Measurements from ENCODE around the gene AHR. TPM values are rescaled to one million over a fixed set of nuclear protein-coding genes. Genes with fewer than 3 reads are reported as not detected.
A peak's percentile ranks its signal among the peaks of the same experiment; 100 is the strongest.

The AHR gene
- polyA plus RNA-seq, 1 donor (not counting 4 experiments of a cell fraction or from before 2014, with no cell fraction given), result 19.4 TPM

- H3K79me2 ChIP-seq (ENCODE audit: control insufficient read depth, insufficient read depth, low read length), result peaks cover 39% of the 10 kb centered on the region
- DNase-seq (ENCODE audit: low read depth, low spot score) (no peak), FAIRE-seq (peak; percentile 9)
- dilution Hi-C loops (cut with MboI; ENCODE audit: extremely low pct_ligation_motif_present, low sequenced_read_pairs), result no loop called here
- no peak overlapping the region for H3K4me2 ChIP-seq (ENCODE audit: control insufficient read depth, extremely low read depth, insufficient read depth, low read depth, low read length)
- no peaks in the 10 kb centered on the region for H3K9me3 ChIP-seq (ENCODE audit: control insufficient read depth, low read depth, low read length)
- TF ChIP-seq, protein P1, sequence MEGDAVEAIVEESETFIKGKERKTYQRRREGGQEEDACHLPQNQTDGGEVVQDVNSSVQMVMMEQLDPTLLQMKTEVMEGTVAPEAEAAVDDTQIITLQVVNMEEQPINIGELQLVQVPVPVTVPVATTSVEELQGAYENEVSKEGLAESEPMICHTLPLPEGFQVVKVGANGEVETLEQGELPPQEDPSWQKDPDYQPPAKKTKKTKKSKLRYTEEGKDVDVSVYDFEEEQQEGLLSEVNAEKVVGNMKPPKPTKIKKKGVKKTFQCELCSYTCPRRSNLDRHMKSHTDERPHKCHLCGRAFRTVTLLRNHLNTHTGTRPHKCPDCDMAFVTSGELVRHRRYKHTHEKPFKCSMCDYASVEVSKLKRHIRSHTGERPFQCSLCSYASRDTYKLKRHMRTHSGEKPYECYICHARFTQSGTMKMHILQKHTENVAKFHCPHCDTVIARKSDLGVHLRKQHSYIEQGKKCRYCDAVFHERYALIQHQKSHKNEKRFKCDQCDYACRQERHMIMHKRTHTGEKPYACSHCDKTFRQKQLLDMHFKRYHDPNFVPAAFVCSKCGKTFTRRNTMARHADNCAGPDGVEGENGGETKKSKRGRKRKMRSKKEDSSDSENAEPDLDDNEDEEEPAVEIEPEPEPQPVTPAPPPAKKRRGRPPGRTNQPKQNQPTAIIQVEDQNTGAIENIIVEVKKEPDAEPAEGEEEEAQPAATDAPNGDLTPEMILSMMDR (optimal IDR thresholded peaks at IDR 0.05 in 1 of 3, IDR thresholded peaks at IDR 0.05 in 1 of 3, conservative IDR thresholded peaks at IDR 0.05 in 1 of 3; ENCODE audit: extremely low read depth in 1 of 3, insufficient read depth in 2 of 3, low read length in 3 of 3), result no peak
- TF ChIP-seq EZH2 (IDR thresholded peaks at IDR 0.05; ENCODE audit: low read length), result no peak
- H2AFZ ChIP-seq (ENCODE audit: control insufficient read depth, low read length), result no peak overlapping the region
- no peaks in the 10 kb centered on the region for H3K4me1 ChIP-seq (ENCODE audit: control insufficient read depth, extremely low read depth, insufficient read depth, low read length)
- peaks cover 6 to 17% of the 10 kb centered on the region in 2 experiments for H3K36me3 ChIP-seq (ENCODE audit: control insufficient read depth in 2 of 2, extremely low read depth in 1 of 2, insufficient read depth in 2 of 2, low read length in 2 of 2)
- no peaks in the 10 kb centered on the region for H4K20me1 ChIP-seq (ENCODE audit: control insufficient read depth, extremely low read depth, insufficient read depth, low read length)
- no peaks in the 10 kb centered on the region for H3K9me1 ChIP-seq (ENCODE audit: control insufficient read depth, extremely low read depth, insufficient read depth, low read length)
- H3K27ac ChIP-seq (ENCODE audit: control insufficient read depth, insufficient read depth, low read length), result no peak overlapping the region
- H3K4me3 ChIP-seq (ENCODE audit: control insufficient read depth in 2 of 3, extremely low read depth in 1 of 3, insufficient read depth in 2 of 3, low read depth in 1 of 3, low read length in 3 of 3), result no peak overlapping the region
- H3K9ac ChIP-seq (ENCODE audit: control insufficient read depth, extremely low read depth, insufficient read depth, low read length), result no peak overlapping the region
- H3K27me3 ChIP-seq (ENCODE audit: control insufficient read depth, extremely low read depth, insufficient read depth, low read length), result no peaks in the 10 kb centered on the region
Observed at GRCh38 chr7:17315974-17316373, 17.5 kb downstream of the AHR start.

DNA sequence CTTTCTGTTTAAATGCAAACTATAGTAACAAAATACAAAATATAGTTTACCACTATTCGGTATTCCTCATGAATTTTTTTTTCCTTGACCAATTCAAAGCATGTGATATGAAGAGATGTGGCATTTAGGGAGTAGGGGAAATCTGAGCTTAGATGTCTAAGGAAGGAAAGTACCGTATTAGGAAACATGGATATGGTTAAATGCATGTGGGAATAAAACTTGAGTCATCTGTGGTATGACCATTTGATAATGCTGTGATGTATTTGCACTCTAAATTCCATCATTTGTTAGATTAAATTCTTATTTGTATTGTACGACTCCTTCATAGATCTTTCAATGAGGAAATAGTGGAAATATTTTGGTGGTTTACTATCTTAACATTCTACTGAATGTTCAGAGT, 19.7 kb downstream of the AHR start:
- Histone ChIP-seq H3K9me1 (ENCODE audit: control insufficient read depth, extremely low read depth, insufficient read depth, low read length) (no peaks in the 10 kb centered on the region), H3K27ac (ENCODE audit: control insufficient read depth, insufficient read depth, low read length) (no peak overlapping the region), H4K20me1 (ENCODE audit: control insufficient read depth, extremely low read depth, insufficient read depth, low read length) (no peaks in the 10 kb centered on the region), H3K9ac (ENCODE audit: control insufficient read depth, extremely low read depth, insufficient read depth, low read length) (no peak overlapping the region), H3K9me3 (ENCODE audit: control insufficient read depth, low read depth, low read length) (no peaks in the 10 kb centered on the region), H3K4me1 (ENCODE audit: control insufficient read depth, extremely low read depth, insufficient read depth, low read length) (no peaks in the 10 kb centered on the region), H3K4me3 (ENCODE audit: control insufficient read depth in 2 of 3, extremely low read depth in 1 of 3, insufficient read depth in 2 of 3, low read depth in 1 of 3, low read length in 3 of 3) (no peak overlapping the region), H3K27me3 (ENCODE audit: control insufficient read depth, extremely low read depth, insufficient read depth, low read length) (no peaks in the 10 kb centered on the region), H3K79me2 (ENCODE audit: control insufficient read depth, insufficient read depth, low read length) (peaks cover 29% of the 10 kb centered on the region), H2AFZ (ENCODE audit: control insufficient read depth, low read length) (no peak overlapping the region), H3K4me2 (ENCODE audit: control insufficient read depth, extremely low read depth, insufficient read depth, low read depth, low read length) (no peak overlapping the region), H3K36me3 (ENCODE audit: control insufficient read depth in 2 of 2, extremely low read depth in 1 of 2, insufficient read depth in 2 of 2, low read length in 2 of 2) (peaks cover 0 to 4% of the 10 kb centered on the region in 2 experiments)
- no peak for DNase-seq (ENCODE audit: low read depth, low spot score)
- TF ChIP-seq, protein P1 (optimal IDR thresholded peaks at IDR 0.05 in 1 of 3, IDR thresholded peaks at IDR 0.05 in 1 of 3, conservative IDR thresholded peaks at IDR 0.05 in 1 of 3; ENCODE audit: extremely low read depth in 1 of 3, insufficient read depth in 2 of 3, low read length in 3 of 3), result no peak
- no peak for TF ChIP-seq EZH2 (IDR thresholded peaks at IDR 0.05; ENCODE audit: low read length)
- FAIRE-seq, result no peak
- dilution Hi-C loops (cut with MboI; ENCODE audit: extremely low pct_ligation_motif_present, low sequenced_read_pairs), result no loop called here
